HFFc6 (cell line): ENCODE measurements around the gene MTHFSD. TPM values are rescaled to one million over a fixed set of nuclear protein-coding genes. Genes with fewer than 3 reads are reported as not detected.

ENCODE experiments used
- DNase-seq: peaks from one replicate; pipeline ENCODE4 v3.0.0-alpha.2; 2018
- H3K27ac Mint-ChIP-seq: 2 replicates; pipeline ENCODE4 v1.8.0; 2020; ENCODE audit warnings: mild to moderate bottlenecking, mixed read lengths
- H3K27me3 Mint-ChIP-seq: 2 replicates; pipeline ENCODE4 v1.8.0; 2021; ENCODE audit warnings: mild to moderate bottlenecking, moderate library complexity, mixed read lengths; ENCODE audit not compliant: insufficient read depth
- H3K36me3 Mint-ChIP-seq: 2 replicates; pipeline ENCODE4 v1.8.0; 2021; ENCODE audit warnings: low read depth, mixed read lengths
- H3K4me1 Mint-ChIP-seq: 2 replicates; pipeline ENCODE4 v1.8.0; 2020; ENCODE audit warnings: low read depth, mixed read lengths
- H3K4me3 Mint-ChIP-seq: 2 replicates; pipeline ENCODE4 v1.8.0; 2020; ENCODE audit warnings: mild to moderate bottlenecking, moderate library complexity, mixed read lengths
- H3K9me3 Mint-ChIP-seq: 2 replicates; pipeline ENCODE4 v1.8.0; 2020; ENCODE audit warnings: mild to moderate bottlenecking, mixed read lengths
- CTCF ChIP-seq: fragments of 200-600 bp; sonication (generic); IDR thresholded peaks from 2 replicates; pipeline ENCODE4 v1.5.0; 2021; ENCODE audit warnings: antibody characterized with exemption, mild to moderate bottlenecking
- total RNA-seq, 6 experiments: library from RNA; stranded (reverse); fragmentation: NEBNext Ultra II Directional; extraction: Animal tissue kit (Norgen Biotek cat#: 25700); gene quantifications; 2 replicates in 1 of 6; 3 replicates in 5 of 6; pipeline ENCODE4 v1.2.3, GENCODE V29; 2021

The MTHFSD gene
- total RNA-seq, 6 experiments from 2014 or later, result 16.8 to 18.6 (median 17.0) TPM

DNA sequence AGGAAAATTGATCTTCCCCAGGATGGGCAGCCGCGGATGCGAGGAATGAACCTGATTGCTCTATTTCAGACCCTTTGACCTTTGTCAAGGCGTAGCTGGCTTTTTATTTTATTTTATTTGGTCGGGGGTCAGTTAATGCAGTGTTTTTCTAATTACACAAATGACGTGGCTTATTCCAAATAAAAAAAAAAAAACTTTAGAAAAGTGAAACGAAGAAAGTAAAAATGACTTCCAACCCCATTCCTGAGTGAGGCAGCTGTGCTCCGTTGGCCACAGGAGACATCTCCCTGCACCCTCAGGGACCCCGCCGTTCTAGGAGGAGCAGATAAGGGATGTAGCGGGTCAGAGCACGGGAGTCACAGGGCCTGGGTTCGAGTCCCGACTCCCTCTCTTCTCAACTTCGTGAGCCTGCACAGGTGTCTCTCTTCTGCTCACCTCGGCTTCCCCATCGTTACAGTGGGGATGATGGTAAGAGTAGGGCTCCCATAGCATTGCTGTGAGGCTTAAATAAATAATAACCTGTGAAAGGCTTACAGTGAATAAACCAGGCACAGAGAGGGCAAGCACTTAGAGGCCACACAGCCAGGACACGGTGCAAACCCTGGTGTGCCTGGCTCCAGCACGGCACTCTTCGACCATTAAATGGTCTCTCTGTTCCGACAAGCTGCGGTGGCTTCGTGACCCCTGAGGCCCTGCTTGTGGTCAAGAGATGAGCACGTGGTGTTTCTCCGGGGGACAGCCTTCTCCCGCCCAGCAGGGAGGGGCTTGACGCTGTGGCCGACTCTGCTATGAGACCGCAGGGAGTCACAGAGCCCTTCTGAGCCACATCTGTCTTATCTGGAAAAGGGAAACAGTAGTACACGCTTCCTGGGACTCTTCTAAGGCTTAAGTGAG, 34.5 kb downstream of the MTHFSD start:
- no peak for DNase-seq
- Mint-ChIP-seq H3K4me1 (peaks cover 20% of the 10 kb centered on the region), H3K27ac (no peak overlapping the region), H3K27me3 (peaks cover 22% of the 10 kb centered on the region), H3K36me3 (no peaks in the 10 kb centered on the region; the same call in 1 of the 2 replicates), H3K4me3 (peak overlapping the region; percentile 79), H3K9me3 (no peaks in the 10 kb centered on the region)
- peak; percentile 4 for TF ChIP-seq CTCF

- Mint-ChIP-seq H3K36me3 (peaks cover 5% of the 10 kb centered on the region), H3K4me1 (peaks cover 26% of the 10 kb centered on the region), H3K27me3 (peaks cover 19% of the 10 kb centered on the region), H3K4me3 (peak overlapping the region; percentile 79), H3K27ac (no peak overlapping the region), H3K9me3 (no peaks in the 10 kb centered on the region)
- TF ChIP-seq CTCF, result peak; percentile 99
- DNase-seq, result peak; percentile 9
Observed at GRCh38 chr16:86519649-86520316, 35.3 kb downstream of the MTHFSD start.

DNA sequence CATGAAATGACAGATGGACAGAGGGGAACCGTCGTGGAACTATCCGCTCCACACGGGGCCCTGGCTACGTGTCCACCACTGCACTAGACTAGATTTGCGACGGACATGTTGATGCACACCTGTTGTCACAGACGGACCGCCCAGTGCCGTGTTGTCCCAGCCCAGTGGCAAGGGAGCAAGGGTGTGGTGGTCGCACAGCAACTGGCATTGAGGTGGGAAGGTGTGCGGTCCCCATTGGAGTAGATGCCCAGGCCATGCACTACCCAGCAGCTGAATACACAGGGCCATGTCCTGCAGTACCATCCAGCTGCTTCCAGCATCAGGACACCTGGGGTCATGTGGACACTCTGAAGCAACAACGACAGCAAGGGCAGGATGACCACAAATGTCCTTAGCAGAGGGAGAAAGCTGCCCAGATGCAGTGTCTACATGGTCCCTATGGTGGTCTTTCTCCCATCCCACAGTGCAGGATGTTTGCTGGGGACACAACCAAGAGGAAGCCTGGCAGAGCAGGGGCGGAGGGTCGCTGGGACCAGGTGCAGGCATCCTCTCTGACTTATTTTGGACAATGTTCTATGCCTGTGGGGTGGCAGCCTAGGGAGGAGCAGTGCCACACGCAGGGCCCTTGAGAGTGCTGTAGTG, 35.9 kb downstream of the MTHFSD start:
- Mint-ChIP-seq H3K36me3 (peaks cover 12% of the 10 kb centered on the region), H3K27me3 (peaks cover 15% of the 10 kb centered on the region), H3K4me3 (no peak overlapping the region), H3K4me1 (peaks cover 32% of the 10 kb centered on the region), H3K27ac (no peak overlapping the region), H3K9me3 (no peaks in the 10 kb centered on the region)
- no peak for DNase-seq
- no peak for TF ChIP-seq CTCF

DNA sequence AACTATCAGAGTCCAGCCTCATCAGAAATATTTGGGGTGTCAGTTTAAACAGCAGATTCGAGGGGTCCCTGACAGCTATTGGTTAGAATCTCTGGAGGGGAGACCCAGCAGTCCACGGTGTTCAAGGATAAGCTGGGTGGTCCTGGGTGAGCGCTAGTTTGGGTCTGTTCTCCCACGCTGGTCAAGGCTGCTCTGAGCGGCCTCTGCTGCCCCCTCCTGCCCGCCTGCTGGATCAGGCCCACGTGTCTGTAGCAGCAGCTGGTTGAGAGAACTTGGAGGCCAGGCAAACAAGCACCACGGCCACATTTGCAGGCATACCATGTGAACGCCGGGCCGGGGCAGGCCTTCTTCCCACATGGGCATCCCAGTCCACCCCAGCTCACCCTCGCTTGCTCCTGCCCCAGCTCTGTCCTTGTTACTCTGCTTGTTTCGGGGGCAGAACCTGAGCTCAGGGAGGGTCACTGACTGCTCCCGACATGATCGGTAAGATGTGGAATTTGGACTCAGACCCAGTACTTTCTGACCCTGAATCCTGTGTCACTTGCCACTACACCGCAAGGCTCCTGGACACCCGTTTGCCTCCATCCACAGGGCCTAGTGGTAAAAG, 37.3 kb downstream of the MTHFSD start:
- peaks cover 46% of the 10 kb centered on the region for H3K4me1 Mint-ChIP-seq
- H3K27me3 Mint-ChIP-seq, result peaks cover 13% of the 10 kb centered on the region
- peak; percentile 61 for DNase-seq
- peaks cover 25% of the 10 kb centered on the region for H3K36me3 Mint-ChIP-seq
- peak; percentile 88 for TF ChIP-seq CTCF
- H3K4me3 Mint-ChIP-seq, result no peak overlapping the region
- no peaks in the 10 kb centered on the region for H3K9me3 Mint-ChIP-seq
- H3K27ac Mint-ChIP-seq, result no peak overlapping the region

DNA sequence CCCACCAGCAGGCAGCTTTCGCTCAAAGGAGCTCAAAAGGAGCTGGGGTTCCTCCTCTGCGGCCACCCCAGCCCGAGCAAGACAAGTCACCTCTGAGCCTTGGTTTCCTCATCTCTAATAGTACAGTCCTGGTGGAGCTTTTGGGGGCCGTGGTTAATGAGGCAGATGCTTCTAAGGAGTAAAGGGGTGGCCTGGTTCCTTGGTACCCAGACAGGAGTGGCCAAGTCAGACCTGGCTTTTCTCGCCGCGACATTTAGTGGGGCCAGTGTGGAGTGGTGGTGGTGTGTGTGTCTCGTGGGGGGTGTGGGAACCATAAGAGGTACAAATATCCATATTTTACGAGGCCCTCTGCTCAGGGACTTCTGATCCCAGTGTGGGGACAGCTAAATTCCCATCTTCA, 38.0 kb downstream of the MTHFSD start:
- Mint-ChIP-seq H3K27me3 (peaks cover 14% of the 10 kb centered on the region), H3K4me3 (0 out of 2 replicates have a peak overlapping the region, but pooled peaks have one; percentile 15), H3K4me1 (peaks cover 46% of the 10 kb centered on the region), H3K9me3 (no peaks in the 10 kb centered on the region), H3K27ac (no peak overlapping the region), H3K36me3 (peaks cover 29% of the 10 kb centered on the region)
- no peak for TF ChIP-seq CTCF
- no peak for DNase-seq
